GM12878 (cell line): ENCODE measurements around the gene PSMD14.

Experiments
- CBX5 ChIP-seq: sonication (generic); IDR thresholded peaks from 2 replicates; pipeline ENCODE4 v1.6.1; 2016; ENCODE audit warnings: low read depth, moderate library complexity, mild to moderate bottlenecking, inconsistent platforms
- CHD2 ChIP-seq: IDR thresholded peaks from 2 replicates; pipeline ENCODE4 v1.6.1; 2011; ENCODE audit warnings: low read depth, low read length, improper control_type of control experiment, borderline replicate concordance
- POLR2A ChIP-seq: IDR thresholded peaks from 2 replicates; pipeline ENCODE4 v1.6.1; 2011; ENCODE audit warnings: low read depth, mild to moderate bottlenecking, low read length
- TCF7 ChIP-seq: IDR thresholded peaks from 2 replicates; pipeline ENCODE4 v1.6.1; 2014; ENCODE audit warnings: antibody characterized with exemption, borderline replicate concordance
- ZNF274 ChIP-seq: IDR thresholded peaks from one replicate; pipeline ENCODE4 v1.8.0; 2011; ENCODE audit not compliant: insufficient read length, insufficient read depth
- TF ChIP-seq, protein P1 (sequence below): IDR thresholded peaks from 2 replicates; pipeline ENCODE4 v1.6.1; 2012; ENCODE audit warnings: mild to moderate bottlenecking, low read depth, low read length
- TF ChIP-seq, protein P2 (sequence below), 3 experiments: IDR thresholded peaks in 2 of 3; conservative IDR thresholded peaks in 1 of 3; 2 replicates each; pipeline ENCODE4 v1.5.1; 2011; ENCODE audit warnings: low read depth in 3 of 3, low read length in 3 of 3, mild to moderate bottlenecking in 3 of 3, control low read depth in 2 of 3, moderate library complexity in 2 of 3, inconsistent platforms in 1 of 3, mixed read lengths in 1 of 3; ENCODE audit not compliant: control insufficient read depth in 2 of 3, insufficient read depth in 1 of 3; ENCODE audit errors: extremely low read depth in 1 of 3
- TF ChIP-seq, protein P3 (sequence below): IDR thresholded peaks from 2 replicates; pipeline ENCODE4 v1.6.1; 2012; ENCODE audit warnings: low read depth, low read length, improper control_type of control experiment

- TF ChIP-seq, protein P1, sequence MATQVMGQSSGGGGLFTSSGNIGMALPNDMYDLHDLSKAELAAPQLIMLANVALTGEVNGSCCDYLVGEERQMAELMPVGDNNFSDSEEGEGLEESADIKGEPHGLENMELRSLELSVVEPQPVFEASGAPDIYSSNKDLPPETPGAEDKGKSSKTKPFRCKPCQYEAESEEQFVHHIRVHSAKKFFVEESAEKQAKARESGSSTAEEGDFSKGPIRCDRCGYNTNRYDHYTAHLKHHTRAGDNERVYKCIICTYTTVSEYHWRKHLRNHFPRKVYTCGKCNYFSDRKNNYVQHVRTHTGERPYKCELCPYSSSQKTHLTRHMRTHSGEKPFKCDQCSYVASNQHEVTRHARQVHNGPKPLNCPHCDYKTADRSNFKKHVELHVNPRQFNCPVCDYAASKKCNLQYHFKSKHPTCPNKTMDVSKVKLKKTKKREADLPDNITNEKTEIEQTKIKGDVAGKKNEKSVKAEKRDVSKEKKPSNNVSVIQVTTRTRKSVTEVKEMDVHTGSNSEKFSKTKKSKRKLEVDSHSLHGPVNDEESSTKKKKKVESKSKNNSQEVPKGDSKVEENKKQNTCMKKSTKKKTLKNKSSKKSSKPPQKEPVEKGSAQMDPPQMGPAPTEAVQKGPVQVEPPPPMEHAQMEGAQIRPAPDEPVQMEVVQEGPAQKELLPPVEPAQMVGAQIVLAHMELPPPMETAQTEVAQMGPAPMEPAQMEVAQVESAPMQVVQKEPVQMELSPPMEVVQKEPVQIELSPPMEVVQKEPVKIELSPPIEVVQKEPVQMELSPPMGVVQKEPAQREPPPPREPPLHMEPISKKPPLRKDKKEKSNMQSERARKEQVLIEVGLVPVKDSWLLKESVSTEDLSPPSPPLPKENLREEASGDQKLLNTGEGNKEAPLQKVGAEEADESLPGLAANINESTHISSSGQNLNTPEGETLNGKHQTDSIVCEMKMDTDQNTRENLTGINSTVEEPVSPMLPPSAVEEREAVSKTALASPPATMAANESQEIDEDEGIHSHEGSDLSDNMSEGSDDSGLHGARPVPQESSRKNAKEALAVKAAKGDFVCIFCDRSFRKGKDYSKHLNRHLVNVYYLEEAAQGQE = no peak
- TF ChIP-seq ZNF274 = no peak
- no peak for TF ChIP-seq POLR2A
- TF ChIP-seq, protein P2, sequence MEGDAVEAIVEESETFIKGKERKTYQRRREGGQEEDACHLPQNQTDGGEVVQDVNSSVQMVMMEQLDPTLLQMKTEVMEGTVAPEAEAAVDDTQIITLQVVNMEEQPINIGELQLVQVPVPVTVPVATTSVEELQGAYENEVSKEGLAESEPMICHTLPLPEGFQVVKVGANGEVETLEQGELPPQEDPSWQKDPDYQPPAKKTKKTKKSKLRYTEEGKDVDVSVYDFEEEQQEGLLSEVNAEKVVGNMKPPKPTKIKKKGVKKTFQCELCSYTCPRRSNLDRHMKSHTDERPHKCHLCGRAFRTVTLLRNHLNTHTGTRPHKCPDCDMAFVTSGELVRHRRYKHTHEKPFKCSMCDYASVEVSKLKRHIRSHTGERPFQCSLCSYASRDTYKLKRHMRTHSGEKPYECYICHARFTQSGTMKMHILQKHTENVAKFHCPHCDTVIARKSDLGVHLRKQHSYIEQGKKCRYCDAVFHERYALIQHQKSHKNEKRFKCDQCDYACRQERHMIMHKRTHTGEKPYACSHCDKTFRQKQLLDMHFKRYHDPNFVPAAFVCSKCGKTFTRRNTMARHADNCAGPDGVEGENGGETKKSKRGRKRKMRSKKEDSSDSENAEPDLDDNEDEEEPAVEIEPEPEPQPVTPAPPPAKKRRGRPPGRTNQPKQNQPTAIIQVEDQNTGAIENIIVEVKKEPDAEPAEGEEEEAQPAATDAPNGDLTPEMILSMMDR (IDR thresholded peaks at IDR 0.05 in 2 of 3, conservative IDR thresholded peaks at IDR 0.05 in 1 of 3; ENCODE audit: control insufficient read depth in 2 of 3, extremely low read depth in 1 of 3, insufficient read depth in 1 of 3, low read depth in 3 of 3, low read length in 3 of 3) = no peak
- no peak for TF ChIP-seq CHD2
- TF ChIP-seq CBX5 = no peak
- no peak for TF ChIP-seq TCF7
- TF ChIP-seq, protein P3, sequence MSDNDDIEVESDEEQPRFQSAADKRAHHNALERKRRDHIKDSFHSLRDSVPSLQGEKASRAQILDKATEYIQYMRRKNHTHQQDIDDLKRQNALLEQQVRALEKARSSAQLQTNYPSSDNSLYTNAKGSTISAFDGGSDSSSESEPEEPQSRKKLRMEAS = no peak
These were observed 130.4 kb downstream of the PSMD14 start for GRCh38 chr2:161438598-161438997.
